ENCODE data around the gene ANAPC2.

- no peak for TF ChIP-seq CTCF (IDR thresholded peaks at IDR 0.05; ENCODE audit: low read length)
- no peak for TF ChIP-seq EZH2 (optimal IDR thresholded peaks at IDR 0.05; ENCODE audit: low read depth, low read length)
These were observed 39.7 kb downstream of the ANAPC2 start for GRCh38 chr9:137148661-137149060.

Data from MM.1S (cell line).